SK-N-SH (cell line): ENCODE data around the gene TAS2R9. TPM values are rescaled to one million over a fixed set of nuclear protein-coding genes. Genes with fewer than 3 reads are reported as not detected.

Experiments
- CTCF ChIA-PET: fragments of 300-600, 350-600 bp; formaldehyde crosslinking; extraction: SDS; loops from one replicate; lab custom pipeline; 2021; lab: Yijun Ruan, JAX
- POLR2A ChIA-PET: fragments of 350-600 bp; sonication (Branson Sonifier 250); formaldehyde crosslinking; extraction: SDS; loops from one replicate; lab custom pipeline; 2020; ENCODE audit warnings: antibody characterized with exemption, inconsistent platforms; lab: Yijun Ruan, JAX
- DNase-seq: peaks from one replicate; pipeline ENCODE4 v3.0.0; 2012
- H2AFZ ChIP-seq: fragments of 200-600 bp; sonication (generic); 2 replicates; pipeline ENCODE4 v1.8.1; 2016; ENCODE audit warnings: antibody characterized with exemption, mild to moderate bottlenecking, low read depth
- H3F3A ChIP-seq: fragments of 200-600 bp; sonication (generic); replicated peaks from 2 replicates; pipeline ENCODE3; 2016; ENCODE audit warnings: antibody characterized with exemption, mild to moderate bottlenecking; ENCODE audit not compliant: insufficient read depth
- H3K27ac ChIP-seq, 2 experiments: fragments of 200-500 bp in 1 of 2; fragments of 200-600 bp in 1 of 2; sonication (Bioruptor generic) in 1 of 2; sonication (generic), shearing (Covaris generic) in 1 of 2; 2 replicates each; pipeline versions ENCODE4 v1.5.1 to v1.6.1; 2014 to 2016; ENCODE audit warnings: low read depth in 2 of 2, inconsistent platforms in 1 of 2, low read length in 1 of 2, mild to moderate bottlenecking in 1 of 2, mixed read lengths in 1 of 2
- H3K27me3 ChIP-seq: fragments of 200-600 bp; sonication (generic), shearing (Covaris generic); 2 replicates; pipeline ENCODE4 v1.6.1; 2016; ENCODE audit warnings: mixed run types; ENCODE audit not compliant: insufficient read depth
- H3K36me3 ChIP-seq, 2 experiments: fragments of 200-500 bp in 1 of 2; fragments of 200-600 bp in 1 of 2; sonication (Bioruptor generic) in 1 of 2; sonication (generic) in 1 of 2; replicated peaks in 1 of 2; 2 replicates each; pipeline versions ENCODE3 to v1.5.1; 2014 to 2016; ENCODE audit warnings: low read length in 1 of 2, mild to moderate bottlenecking in 1 of 2; ENCODE audit not compliant: insufficient read depth in 2 of 2, control insufficient read depth in 1 of 2
- H3K4me1 ChIP-seq, 2 experiments: fragments of 200-500 bp in 1 of 2; fragments of 200-600 bp in 1 of 2; sonication (Bioruptor generic) in 1 of 2; sonication (generic), shearing (Covaris generic) in 1 of 2; 2 replicates each; pipeline versions ENCODE4 v1.5.1 to v1.6.1; 2014 to 2016; ENCODE audit warnings: low read depth in 1 of 2, low read length in 1 of 2, mixed run types in 1 of 2; ENCODE audit not compliant: insufficient read depth in 2 of 2, control insufficient read depth in 1 of 2
- H3K4me2 ChIP-seq: fragments of 200-600 bp; sonication (generic), shearing (Covaris generic); 2 replicates; pipeline ENCODE4 v1.6.1; 2017; ENCODE audit warnings: mixed run types
- H3K4me3 ChIP-seq, 2 experiments: fragments of 200-500 bp in 1 of 2; fragments of 200-600 bp in 1 of 2; sonication (Bioruptor generic) in 1 of 2; sonication (generic), shearing (Covaris generic) in 1 of 2; 2 replicates each; pipeline versions ENCODE4 v1.5.1 to v1.8.1; 2014 to 2016; ENCODE audit warnings: low read depth in 2 of 2, inconsistent platforms in 1 of 2, low read length in 1 of 2, mild to moderate bottlenecking in 1 of 2, mixed read lengths in 1 of 2, moderate library complexity in 1 of 2
- H3K79me2 ChIP-seq: fragments of 200-600 bp; sonication (generic); 2 replicates; pipeline ENCODE4 v1.8.1; 2017; ENCODE audit warnings: mild to moderate bottlenecking; ENCODE audit not compliant: insufficient read depth
- H3K9ac ChIP-seq: fragments of 200-600 bp; sonication (generic); 2 replicates; pipeline ENCODE4 v1.6.1; 2017; ENCODE audit warnings: mixed run types
- H3K9me2 ChIP-seq: fragments of 200-600 bp; sonication (generic); 2 replicates; pipeline ENCODE4 v1.6.1; 2017; ENCODE audit warnings: mixed run types
- H3K9me3 ChIP-seq: fragments of 200-600 bp; sonication (generic); 2 replicates; pipeline ENCODE4 v1.6.1; 2017; ENCODE audit warnings: mixed run types, mild to moderate bottlenecking, moderate library complexity
- H4K20me1 ChIP-seq: fragments of 200-600 bp; sonication (generic); 2 replicates; pipeline ENCODE4 v1.6.1; 2017; ENCODE audit warnings: mild to moderate bottlenecking, mixed run types; ENCODE audit not compliant: insufficient read depth
- EZH2phosphoT487 ChIP-seq: fragments of 200-600 bp; sonication (generic); IDR thresholded peaks from 2 replicates; pipeline ENCODE4 v1.6.1; 2017; ENCODE audit warnings: low read depth, mixed run types, mild to moderate bottlenecking, antibody characterized with exemption, moderate library complexity, borderline replicate concordance
- FOSL2 ChIP-seq: IDR thresholded peaks from 2 replicates; pipeline ENCODE4 v1.4.0; 2012; ENCODE audit warnings: low read depth, mild to moderate bottlenecking, moderate library complexity, borderline replicate concordance
- GABPA ChIP-seq: IDR thresholded peaks from 2 replicates; pipeline ENCODE4 v1.4.0; 2012; ENCODE audit warnings: low read depth, mild to moderate bottlenecking
- GATA2 ChIP-seq: sonication (generic); formaldehyde crosslinking; IDR thresholded peaks from 2 replicates; pipeline ENCODE4 v1.5.0; 2020; ENCODE audit warnings: mild to moderate bottlenecking, missing genetic modification reagents
- JUND ChIP-seq: IDR thresholded peaks from 2 replicates; pipeline ENCODE4 v1.4.0; 2012
- MXI1 ChIP-seq: IDR thresholded peaks from 2 replicates; pipeline ENCODE4 v1.6.1; 2012; ENCODE audit warnings: mild to moderate bottlenecking, low read depth, low read length, improper control_type of control experiment
- NFIC ChIP-seq: IDR thresholded peaks from 2 replicates; pipeline ENCODE4 v1.4.0; 2012; ENCODE audit warnings: borderline replicate concordance
- RFX5 ChIP-seq: IDR thresholded peaks from 2 replicates; pipeline ENCODE4 v1.6.1; 2012; ENCODE audit warnings: mild to moderate bottlenecking, improper control_type of control experiment, low read length
- SIN3A ChIP-seq: IDR thresholded peaks from 2 replicates; pipeline ENCODE4 v1.6.1; 2012; ENCODE audit warnings: low read depth, mild to moderate bottlenecking, low read length, moderate library complexity, borderline replicate concordance
- SMC3 ChIP-seq: IDR thresholded peaks from 2 replicates; pipeline ENCODE4 v1.6.1; 2012; ENCODE audit warnings: low read depth, low read length, improper control_type of control experiment
- TAF1 ChIP-seq: IDR thresholded peaks from 2 replicates; pipeline ENCODE4 v1.6.1; 2012; ENCODE audit warnings: low read depth, mild to moderate bottlenecking, low read length, moderate library complexity, borderline replicate concordance
- TEAD4 ChIP-seq: IDR thresholded peaks from 2 replicates; pipeline ENCODE4 v1.4.0; 2012; ENCODE audit warnings: mild to moderate bottlenecking, borderline replicate concordance; ENCODE audit not compliant: insufficient read depth
- YY1 ChIP-seq: IDR thresholded peaks from 2 replicates; pipeline ENCODE4 v1.4.0; 2012; ENCODE audit warnings: low read depth, mild to moderate bottlenecking
- WGBS: methylation state at CpG from one replicate; pipeline ENCODE4 v1.1.6; 2017; ENCODE audit warnings: low lambda C conversion rate; 5-methylcytosine and 5-hydroxymethylcytosine counted together
- polyA plus RNA-seq, 3 experiments: library from polyadenylated mRNA; depleted of rRNA; stranded (reverse); fragments of >200 nt; gene quantifications; 2 replicates each; pipeline ENCODE4 v1.2.3, GENCODE V29; 2012
- TF ChIP-seq, protein P1 (sequence below): fragments of 150-350 bp; IDR thresholded peaks from 2 replicates; pipeline ENCODE4 v1.6.1; 2017; ENCODE audit warnings: antibody characterized with exemption, low read length, low read depth, borderline replicate concordance
- TF ChIP-seq, protein P2 (sequence below): IDR thresholded peaks from 2 replicates; pipeline ENCODE4 v1.4.0; 2012; ENCODE audit warnings: low read depth, borderline replicate concordance
- TF ChIP-seq, protein P3 (sequence below): IDR thresholded peaks from 2 replicates; pipeline ENCODE4; 2012

The TAS2R9 gene
- polyA plus RNA-seq, 1 of the 3 experiments (the other 2 are of a cell fraction) = not detected

DNA sequence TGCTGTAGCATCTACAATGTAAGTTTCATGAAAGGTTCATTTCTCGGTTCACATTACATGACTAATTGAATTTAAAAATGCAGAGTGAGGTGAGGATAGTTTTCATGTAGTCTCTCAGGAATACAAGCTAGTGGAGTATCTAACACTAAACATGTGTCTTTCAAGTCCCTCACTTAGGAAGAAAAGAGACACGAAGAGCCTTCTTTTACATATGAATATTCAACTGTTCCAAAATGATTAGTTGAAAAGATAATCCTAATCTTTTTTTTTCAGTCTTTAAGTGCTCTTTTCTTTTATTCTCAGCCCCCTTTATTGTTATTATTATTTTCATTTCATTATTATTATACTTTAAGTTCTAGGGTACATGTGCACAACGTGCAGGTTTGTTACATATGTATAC, 28.5 kb upstream of the TAS2R9 start:
- WGBS = 94% methylated on average over 3 of the region's 3 CpGs
- no peak for DNase-seq
- Histone ChIP-seq H3K79me2 (no peaks in the 10 kb centered on the region), H2AFZ (no peak overlapping the region), H3F3A (peaks cover 4% of the 10 kb centered on the region), H3K9me2 (no peaks in the 10 kb centered on the region), H3K36me3 (peaks cover 10 to 14% of the 10 kb centered on the region in 2 experiments), H3K9me3 (no peaks in the 10 kb centered on the region), H3K4me2 (no peak overlapping the region), H3K9ac (no peak overlapping the region), H3K4me3 (no peak overlapping the region), H3K4me1 (no peaks in the 10 kb centered on the region), H3K27me3 (no peaks in the 10 kb centered on the region), H3K27ac (no peak overlapping the region), H4K20me1 (no peaks in the 10 kb centered on the region)
- ChIA-PET POLR2A (no interaction called here), CTCF (no interaction called here)
- no peak for TF ChIP-seq RFX5

DNA sequence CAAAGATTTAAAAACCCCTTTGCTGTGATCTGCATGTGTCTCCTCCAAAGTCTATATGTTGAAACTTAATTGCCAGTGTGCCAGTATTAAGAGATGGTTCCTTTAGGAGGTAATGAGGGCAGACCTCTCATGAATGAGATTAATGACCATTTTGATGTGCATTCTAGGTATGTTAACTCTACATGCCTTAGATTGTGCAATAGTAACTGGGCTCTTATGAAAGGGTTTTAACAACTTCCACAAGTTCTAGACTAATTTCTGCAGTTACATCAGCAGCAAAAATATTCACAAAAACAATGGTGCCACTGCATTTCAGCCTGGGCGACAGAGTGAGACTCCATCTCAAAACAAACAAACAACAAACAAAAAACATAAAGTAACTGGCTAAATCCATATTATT, 20.0 kb upstream of the TAS2R9 start:
- no peaks in the 10 kb centered on the region for H3F3A ChIP-seq
- H4K20me1 ChIP-seq = no peaks in the 10 kb centered on the region
- 95% methylated on average over 1 of the region's 1 CpG for WGBS
- no peak for DNase-seq
- CTCF ChIA-PET = no interaction called here
- no peak overlapping the region for H3K4me3 ChIP-seq
- H3K9me3 ChIP-seq = no peaks in the 10 kb centered on the region
- peaks cover 0 to 2% of the 10 kb centered on the region in 2 experiments for H3K36me3 ChIP-seq
- TF ChIP-seq EZH2phosphoT487 (no peak), SIN3A (no peak), TAF1 (no peak), YY1 (no peak), MXI1 (no peak), GABPA (no peak)
- no peaks in the 10 kb centered on the region for H3K27me3 ChIP-seq
- no peak overlapping the region for H3K9ac ChIP-seq
- POLR2A ChIA-PET = no interaction called here
- no peak overlapping the region for H3K27ac ChIP-seq
- no peaks in the 10 kb centered on the region for H3K79me2 ChIP-seq
- no peaks in the 10 kb centered on the region for H3K4me1 ChIP-seq
- H3K4me2 ChIP-seq = no peak overlapping the region
- H2AFZ ChIP-seq = no peak overlapping the region
- no peaks in the 10 kb centered on the region for H3K9me2 ChIP-seq

DNA sequence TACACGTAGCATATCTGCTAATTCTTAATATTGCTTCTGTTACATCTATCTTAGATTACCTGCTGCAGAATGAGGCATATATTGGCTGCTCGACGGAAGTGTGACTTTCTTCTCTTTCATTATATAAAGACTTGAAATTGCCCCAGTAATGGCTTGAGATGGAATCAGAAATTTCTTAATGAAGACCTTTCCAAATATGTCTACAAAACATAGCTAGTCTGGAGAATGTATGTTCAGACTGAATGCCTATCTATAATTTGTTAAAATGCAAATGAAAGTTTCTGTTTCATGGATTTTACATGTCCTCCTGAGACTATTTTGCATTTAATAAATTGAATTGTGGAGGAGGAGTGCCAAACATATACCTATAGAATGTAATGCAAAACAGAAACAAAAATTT, 16.3 kb upstream of the TAS2R9 start, which contains the start of gene TAS2R10:
TSS of gene TAS2R10 (minus strand) at position 101 of the 400 bp plus-strand sequence. CDS start at position 12, 89 bp downstream.
- Histone ChIP-seq H3K9me2 (no peaks in the 10 kb centered on the region), H3K36me3 (no peaks in the 10 kb centered on the region), H3K4me1 (no peaks in the 10 kb centered on the region), H3K4me2 (no peak within 1 kb of the TSS), H4K20me1 (no peaks in the 10 kb centered on the region), H3K4me3 (no peak within 1 kb of the TSS), H3K79me2 (no peaks in the 10 kb centered on the region), H3K9ac (no peak within 1 kb of the TSS), H3K27ac (no peak within 1 kb of the TSS), H2AFZ (no peak within 1 kb of the TSS), H3K27me3 (no peaks in the 10 kb centered on the region), H3F3A (no peaks in the 10 kb centered on the region), H3K9me3 (no peaks in the 10 kb centered on the region)
- POLR2A ChIA-PET = no interaction called here
- CTCF ChIA-PET = interaction anchor here (1.6 kb wide), 1 partner anchor 76 kb away, joined by 6 read pairs; no protein-coding TSS in a partner anchor
- 88% methylated on average over 3 of the region's 3 CpGs for WGBS
- no peak for DNase-seq
- no peak for TF ChIP-seq GATA2 (CRISPR knock-in tag)
- no peak for TF ChIP-seq TEAD4
- TF ChIP-seq FOSL2 = no peak
- no peak for TF ChIP-seq EZH2phosphoT487
- no peak for TF ChIP-seq NFIC
- TF ChIP-seq, protein P1, sequence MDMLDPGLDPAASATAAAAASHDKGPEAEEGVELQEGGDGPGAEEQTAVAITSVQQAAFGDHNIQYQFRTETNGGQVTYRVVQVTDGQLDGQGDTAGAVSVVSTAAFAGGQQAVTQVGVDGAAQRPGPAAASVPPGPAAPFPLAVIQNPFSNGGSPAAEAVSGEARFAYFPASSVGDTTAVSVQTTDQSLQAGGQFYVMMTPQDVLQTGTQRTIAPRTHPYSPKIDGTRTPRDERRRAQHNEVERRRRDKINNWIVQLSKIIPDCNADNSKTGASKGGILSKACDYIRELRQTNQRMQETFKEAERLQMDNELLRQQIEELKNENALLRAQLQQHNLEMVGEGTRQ = no peak
- no peak for TF ChIP-seq SMC3
- TF ChIP-seq, protein P2, sequence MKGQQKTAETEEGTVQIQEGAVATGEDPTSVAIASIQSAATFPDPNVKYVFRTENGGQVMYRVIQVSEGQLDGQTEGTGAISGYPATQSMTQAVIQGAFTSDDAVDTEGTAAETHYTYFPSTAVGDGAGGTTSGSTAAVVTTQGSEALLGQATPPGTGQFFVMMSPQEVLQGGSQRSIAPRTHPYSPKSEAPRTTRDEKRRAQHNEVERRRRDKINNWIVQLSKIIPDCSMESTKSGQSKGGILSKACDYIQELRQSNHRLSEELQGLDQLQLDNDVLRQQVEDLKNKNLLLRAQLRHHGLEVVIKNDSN = no peak
- TF ChIP-seq MXI1 = no peak
- TF ChIP-seq, protein P3, sequence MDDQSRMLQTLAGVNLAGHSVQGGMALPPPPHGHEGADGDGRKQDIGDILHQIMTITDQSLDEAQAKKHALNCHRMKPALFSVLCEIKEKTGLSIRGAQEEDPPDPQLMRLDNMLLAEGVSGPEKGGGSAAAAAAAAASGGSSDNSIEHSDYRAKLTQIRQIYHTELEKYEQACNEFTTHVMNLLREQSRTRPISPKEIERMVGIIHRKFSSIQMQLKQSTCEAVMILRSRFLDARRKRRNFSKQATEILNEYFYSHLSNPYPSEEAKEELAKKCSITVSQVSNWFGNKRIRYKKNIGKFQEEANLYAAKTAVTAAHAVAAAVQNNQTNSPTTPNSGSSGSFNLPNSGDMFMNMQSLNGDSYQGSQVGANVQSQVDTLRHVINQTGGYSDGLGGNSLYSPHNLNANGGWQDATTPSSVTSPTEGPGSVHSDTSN = no peak
- no peak for TF ChIP-seq SIN3A
- no peak for TF ChIP-seq JUND
